ENCODE data around the gene C1QTNF2. TPM values are rescaled to one million over a fixed set of nuclear protein-coding genes. Genes with fewer than 3 reads are reported as not detected.

Gene C1QTNF2
- total RNA-seq, 1 experiment from 2014 or later: 3.5 TPM

DNA sequence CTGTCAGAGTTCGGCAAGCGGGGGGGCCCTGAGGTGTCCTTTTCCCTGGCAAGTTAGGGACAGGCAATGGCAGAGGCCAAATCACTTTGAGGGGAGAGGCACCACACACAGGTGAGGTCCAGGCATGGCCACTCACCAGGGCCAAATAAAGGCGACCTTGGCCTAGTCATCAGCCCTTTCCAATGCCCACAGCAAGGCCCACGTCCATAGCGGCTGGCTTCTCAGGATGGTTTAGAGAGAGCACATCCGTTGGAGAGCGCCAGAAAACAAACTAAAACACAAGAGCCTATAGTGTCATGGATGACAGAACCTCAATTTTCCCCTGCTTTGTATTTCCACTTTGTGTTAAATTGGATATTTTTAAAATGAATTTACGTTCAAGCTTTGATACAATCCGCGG is 65.1 kb downstream of the C1QTNF2 start:
- no peak for DNase-seq (ENCODE audit: low read depth)

DNA sequence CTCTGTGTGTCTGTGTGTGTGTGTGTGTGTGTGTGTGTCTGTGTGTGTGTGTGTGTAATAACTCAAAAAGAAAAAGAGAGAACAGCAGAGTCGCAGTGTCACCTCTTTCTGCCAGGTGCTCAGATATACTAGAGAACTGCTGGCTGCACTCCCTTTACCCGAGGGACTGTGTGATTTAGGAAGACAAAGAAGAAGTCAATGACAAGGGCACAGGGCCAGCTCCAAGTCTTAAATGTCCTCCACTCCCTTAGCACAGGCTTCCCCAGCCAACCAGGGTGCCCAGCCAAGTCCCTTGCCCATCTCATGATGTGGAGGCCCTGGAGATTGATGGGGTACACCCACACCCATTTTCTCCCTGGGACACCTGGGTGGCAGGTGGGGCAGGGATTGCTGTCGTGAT is 66.7 kb downstream of the C1QTNF2 start:
- no peak for DNase-seq (ENCODE audit: low read depth)

DNA sequence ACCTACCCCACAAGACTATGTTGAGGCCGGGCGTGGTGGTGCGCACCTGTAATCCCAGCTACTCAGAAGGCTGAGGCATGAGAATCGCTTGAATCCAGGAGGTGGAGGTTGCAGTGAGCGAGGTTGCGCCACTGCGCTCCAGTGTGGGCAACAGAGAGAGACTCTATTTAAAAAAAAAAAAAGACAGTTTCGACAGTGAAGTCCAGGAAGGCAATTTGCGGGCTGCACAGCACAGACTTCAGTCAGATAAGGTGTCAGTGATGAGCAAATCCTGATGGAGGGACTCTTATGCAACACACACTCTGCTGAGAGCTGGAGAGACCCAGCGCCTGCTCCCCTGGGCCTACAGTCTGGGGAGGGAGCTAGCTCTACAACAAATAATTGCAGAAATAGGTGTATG is 72.2 kb downstream of the C1QTNF2 start:
- no peak for DNase-seq (ENCODE audit: low read depth)

DNA sequence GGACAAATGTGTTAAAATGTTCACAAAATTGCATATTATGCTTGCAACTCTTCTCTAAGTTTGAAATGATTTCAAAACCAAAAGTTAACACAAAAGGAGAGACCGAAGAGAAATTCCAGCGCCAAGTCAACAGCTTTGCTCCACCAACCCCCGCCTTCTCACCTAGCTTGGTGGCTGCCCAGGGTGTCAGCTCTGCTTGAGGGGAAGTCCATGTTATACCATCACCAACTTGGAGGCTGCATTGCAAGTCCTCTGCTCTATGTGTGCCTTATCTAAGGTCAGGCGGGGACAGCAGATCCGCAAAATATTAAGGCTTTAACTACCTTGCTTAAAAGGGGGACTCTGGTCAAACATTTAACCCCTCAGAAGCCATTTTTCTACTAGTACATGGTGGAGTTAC is 72.7 kb downstream of the C1QTNF2 start:
- DNase-seq (ENCODE audit: low read depth): no peak

Other genes with a start within 250 kb of the C1QTNF2 start
- gene FABP6, start 141.1 kb downstream of the C1QTNF2 start, total RNA-seq (2014; rRNA removed; shearing (Covaris generic)): 3.6 and 6.4 TPM in 2 replicates
- gene CCNJL, start 58.1 kb downstream of the C1QTNF2 start, total RNA-seq (2014; rRNA removed; shearing (Covaris generic)): 2.3 and 3.0 TPM in 2 replicates
- gene FAM200C, start 29.4 kb upstream of the C1QTNF2 start, total RNA-seq (2014; rRNA removed; shearing (Covaris generic)): 7.4 and 8.3 TPM in 2 replicates
- 62.0 and 73.9 TPM in 2 replicates for gene SLU7, start 48.5 kb upstream of the C1QTNF2 start, total RNA-seq (2014; rRNA removed; shearing (Covaris generic))
- gene PTTG1, start 51.2 kb upstream of the C1QTNF2 start, total RNA-seq (2014; rRNA removed; shearing (Covaris generic)): 1,242 and 1,282 TPM in 2 replicates